Right lobe of liver (tissue), 4 donors: Measurements from ENCODE around the gene ATL2.

Experiments
- CTCF ChIP-seq, 4 donors: fragments of 200-600 bp in 3 of 4; fragments of 450-650 bp in 1 of 4; IDR thresholded peaks; one replicate each; pipeline versions ENCODE4 v1.5.1 to v1.8.0; 2016 to 2022; ENCODE audit warnings: antibody characterized with exemption in 4 of 4, mild to moderate bottlenecking in 2 of 4
- POLR2A ChIP-seq: fragments of 450-650 bp; IDR thresholded peaks from one replicate; pipeline ENCODE4 v1.6.1; 2017; ENCODE audit warnings: antibody characterized with exemption, mild to moderate bottlenecking
- donor health status: DM: no; HTN: no; CAD: no.
- donor health status: DM: no; HTN: no; CAD: no.
- donor health status: DM: no; HTN: yes; CAD: no.

GRCh38 chr2:38387887-38388286, 10.8 kb upstream of the ATL2 start:
- TF ChIP-seq CTCF (IDR thresholded peaks at IDR 0.05), result no peak
- no peak for TF ChIP-seq POLR2A
